ENCODE data around the gene FAM107B. TPM values are rescaled to one million over a fixed set of nuclear protein-coding genes. Genes with fewer than 3 reads are reported as not detected.
A peak's percentile ranks its signal among the peaks of the same experiment; 100 is the strongest.

FAM107B gene
- total and polyA plus RNA-seq, 12 donors, result 16.0 to 81.7 (median 50.5) TPM

DNA sequence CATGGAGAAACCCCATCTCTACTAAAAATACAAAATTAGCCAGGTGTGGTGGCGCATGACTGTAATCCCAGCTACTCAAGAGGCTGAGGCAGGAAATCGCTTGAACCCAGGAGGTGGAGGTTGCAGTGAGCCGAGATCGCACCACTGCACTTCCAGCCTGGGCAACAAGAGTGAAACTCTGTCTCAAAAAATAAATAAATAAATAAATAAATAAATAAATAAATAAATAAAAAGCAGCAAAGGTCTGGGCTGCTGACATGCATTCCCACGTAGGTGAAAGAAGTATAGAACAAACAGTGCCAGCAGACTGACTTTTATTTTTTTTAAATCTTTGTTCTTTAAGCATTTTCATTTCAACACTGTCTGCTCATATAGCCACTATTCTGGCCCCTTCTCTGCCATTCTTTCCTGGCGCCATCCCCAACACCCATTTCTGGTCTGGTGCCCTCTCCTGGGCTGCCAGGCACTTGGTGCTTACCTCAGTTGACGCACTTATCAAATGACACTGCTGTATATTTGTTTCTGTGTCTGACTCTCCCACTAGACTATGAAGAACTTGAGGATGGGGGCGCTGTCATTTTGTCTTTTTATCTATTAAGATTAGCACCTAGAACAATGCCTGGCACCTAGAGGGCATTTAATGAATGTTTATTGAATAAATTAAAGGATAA is 15.6 kb downstream of the FAM107B start:
- 87 to 92% (median 90%) methylated on average over 8 of the region's 8 CpGs for WGBS, 4 donors
- Histone ChIP-seq H3K27ac (no peak overlapping the region), H3K27me3 (no peaks in the 10 kb centered on the region), H3K4me3 (no peak overlapping the region), H3K9me3 (replicated peaks in 1 of 3) (no peaks in the 10 kb centered on the region), H3K4me1 (replicated peaks in 1 of 2) (no peaks in the 10 kb centered on the region), H3K36me3 (replicated peaks in 1 of 2) (no peaks in the 10 kb centered on the region)
- intact Hi-C loops (cut with DNase I), result no loop called here
- DNase-seq, result peak in 1 of 7 donors; percentile 17
- TF ChIP-seq, protein P1, sequence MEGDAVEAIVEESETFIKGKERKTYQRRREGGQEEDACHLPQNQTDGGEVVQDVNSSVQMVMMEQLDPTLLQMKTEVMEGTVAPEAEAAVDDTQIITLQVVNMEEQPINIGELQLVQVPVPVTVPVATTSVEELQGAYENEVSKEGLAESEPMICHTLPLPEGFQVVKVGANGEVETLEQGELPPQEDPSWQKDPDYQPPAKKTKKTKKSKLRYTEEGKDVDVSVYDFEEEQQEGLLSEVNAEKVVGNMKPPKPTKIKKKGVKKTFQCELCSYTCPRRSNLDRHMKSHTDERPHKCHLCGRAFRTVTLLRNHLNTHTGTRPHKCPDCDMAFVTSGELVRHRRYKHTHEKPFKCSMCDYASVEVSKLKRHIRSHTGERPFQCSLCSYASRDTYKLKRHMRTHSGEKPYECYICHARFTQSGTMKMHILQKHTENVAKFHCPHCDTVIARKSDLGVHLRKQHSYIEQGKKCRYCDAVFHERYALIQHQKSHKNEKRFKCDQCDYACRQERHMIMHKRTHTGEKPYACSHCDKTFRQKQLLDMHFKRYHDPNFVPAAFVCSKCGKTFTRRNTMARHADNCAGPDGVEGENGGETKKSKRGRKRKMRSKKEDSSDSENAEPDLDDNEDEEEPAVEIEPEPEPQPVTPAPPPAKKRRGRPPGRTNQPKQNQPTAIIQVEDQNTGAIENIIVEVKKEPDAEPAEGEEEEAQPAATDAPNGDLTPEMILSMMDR (IDR thresholded peaks at IDR 0.05), result peak in 1 of 6 experiments; percentile 7
- no peak for TF ChIP-seq POLR2A (IDR thresholded peaks at IDR 0.05)

DNA sequence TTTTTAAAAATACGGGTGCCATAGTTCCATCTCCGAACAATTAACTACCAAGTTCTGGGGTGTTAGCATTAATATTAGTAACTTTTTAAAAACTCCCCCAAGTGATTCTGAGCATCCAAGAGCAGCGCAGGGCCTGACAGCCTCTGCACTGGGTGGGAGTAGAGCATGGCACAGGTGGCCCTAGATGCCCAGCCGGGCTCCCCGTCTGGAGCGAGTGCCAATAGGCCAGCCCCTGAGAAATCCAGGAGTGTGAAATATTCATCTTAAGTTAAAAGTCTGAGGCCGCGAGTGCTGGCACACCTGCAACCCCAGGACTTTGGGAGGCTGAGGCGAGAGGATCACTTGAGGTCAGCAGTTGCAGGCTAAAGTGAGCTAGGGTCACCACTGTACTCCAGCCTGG is 16.2 kb downstream of the FAM107B start:
- no peak for TF ChIP-seq POLR2A (IDR thresholded peaks at IDR 0.05)
- Histone ChIP-seq H3K4me1 (replicated peaks in 1 of 2) (no peaks in the 10 kb centered on the region), H3K4me3 (no peak overlapping the region), H3K9me3 (replicated peaks in 1 of 3) (no peaks in the 10 kb centered on the region), H3K36me3 (replicated peaks in 1 of 2) (no peaks in the 10 kb centered on the region), H3K27ac (no peak overlapping the region), H3K27me3 (no peaks in the 10 kb centered on the region)
- 91 to 93% (median 92%) methylated on average over 9 of the region's 9 CpGs for WGBS, 4 donors
- intact Hi-C loops (cut with DNase I), result no loop called here
- DNase-seq, result no peak

DNA sequence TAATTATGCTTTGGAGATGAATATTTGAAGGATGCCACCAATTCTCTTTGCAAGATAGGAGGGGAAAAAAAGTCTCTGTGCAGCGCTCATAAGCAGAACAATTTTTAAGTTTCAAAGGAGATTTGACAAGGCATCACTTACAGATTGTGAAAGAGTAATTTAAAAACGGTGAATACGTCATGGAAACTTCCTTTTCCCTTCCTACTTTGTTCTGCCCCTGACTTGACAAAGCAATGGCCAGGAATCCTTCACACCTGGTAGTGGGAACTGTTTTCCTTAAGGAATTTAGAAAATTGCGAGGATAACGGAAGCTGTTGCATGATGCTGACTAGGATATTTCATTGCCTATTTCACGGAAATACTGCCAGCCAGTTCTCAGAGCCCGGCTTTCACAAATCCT is 16.7 kb downstream of the FAM107B start:
- Histone ChIP-seq H3K9me3 (replicated peaks in 1 of 3) (no peaks in the 10 kb centered on the region), H3K36me3 (replicated peaks in 1 of 2) (no peaks in the 10 kb centered on the region), H3K27ac (no peak overlapping the region), H3K4me3 (no peak overlapping the region), H3K27me3 (no peaks in the 10 kb centered on the region), H3K4me1 (replicated peaks in 1 of 2) (no peaks in the 10 kb centered on the region)
- DNase-seq, result no peak
- 81 to 89% (median 85%) methylated on average over 7 of the region's 7 CpGs for WGBS, 4 donors
- TF ChIP-seq, protein P1 (IDR thresholded peaks at IDR 0.05), result no peak
- no peak for TF ChIP-seq POLR2A (IDR thresholded peaks at IDR 0.05)
- intact Hi-C loops (cut with DNase I), result no loop called here

DNA sequence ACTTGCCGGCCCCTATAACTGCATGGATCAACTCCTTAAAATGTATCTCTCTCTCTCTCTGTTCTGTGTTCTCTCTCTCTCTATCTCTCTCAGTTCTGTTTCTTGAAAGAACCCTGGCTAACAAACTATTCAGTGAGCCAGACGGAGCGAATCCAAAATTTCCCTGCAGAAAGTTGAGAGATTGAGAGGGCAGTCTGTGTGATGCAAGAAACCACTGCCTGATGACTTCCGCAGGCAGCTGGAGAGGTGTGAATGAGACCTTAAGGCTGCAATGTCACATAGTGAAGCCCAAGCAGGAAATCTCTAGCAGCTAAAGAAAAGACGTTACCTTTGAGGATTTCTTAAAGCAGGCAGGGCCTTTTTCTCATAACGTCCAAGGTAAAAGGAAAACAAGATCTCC is 17.3 kb downstream of the FAM107B start:
- no peak overlapping the region for H3K4me3 ChIP-seq
- H3K36me3 ChIP-seq (replicated peaks in 1 of 2), result no peaks in the 10 kb centered on the region
- no peaks in the 10 kb centered on the region for H3K9me3 ChIP-seq (replicated peaks in 1 of 3)
- intact Hi-C loops (cut with DNase I), result no loop called here
- no peak overlapping the region for H3K27ac ChIP-seq
- H3K27me3 ChIP-seq, result no peaks in the 10 kb centered on the region
- no peak for TF ChIP-seq POLR2A (IDR thresholded peaks at IDR 0.05)
- TF ChIP-seq, protein P1 (IDR thresholded peaks at IDR 0.05), result no peak
- no peak for DNase-seq
- H3K4me1 ChIP-seq (replicated peaks in 1 of 2), result no peaks in the 10 kb centered on the region
- WGBS, 4 donors, result 83 to 89% (median 86%) methylated on average over 6 of the region's 6 CpGs

DNA sequence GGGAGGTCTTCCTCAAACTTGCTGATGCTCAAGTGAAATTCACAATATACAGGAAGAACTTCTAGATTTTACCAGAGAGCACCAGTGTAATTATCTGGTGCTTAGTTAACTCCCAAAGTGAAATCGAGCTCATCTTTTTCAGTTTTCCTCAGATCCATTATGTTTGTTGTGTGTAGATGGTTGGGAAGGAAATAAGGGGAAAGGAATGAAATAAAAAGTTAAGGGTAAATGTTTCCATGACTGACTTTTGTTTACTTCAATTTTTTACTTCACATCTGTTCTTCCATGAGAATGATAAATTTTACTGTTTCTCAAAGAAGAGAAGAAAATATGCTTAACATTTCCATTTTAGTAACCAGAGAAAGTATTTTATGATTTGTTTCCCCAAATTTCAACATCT is 21.3 kb downstream of the FAM107B start:
- Histone ChIP-seq H3K4me3 (no peak overlapping the region), H3K9me3 (replicated peaks in 1 of 3) (no peaks in the 10 kb centered on the region), H3K27me3 (no peaks in the 10 kb centered on the region), H3K27ac (no peak overlapping the region), H3K36me3 (replicated peaks in 1 of 2) (no peaks in the 10 kb centered on the region), H3K4me1 (replicated peaks in 1 of 2) (peaks cover 0 to 21% of the 10 kb centered on the region in 2 donors)
- no peak for TF ChIP-seq POLR2A (IDR thresholded peaks at IDR 0.05)
- intact Hi-C loops (cut with DNase I), result no loop called here
- no peak for DNase-seq
- WGBS, 4 donors, result 56 to 79% (median 63%) methylated on average over 1 of the region's 1 CpG

All from adrenal gland (tissue), 12 donors.